DND-41 (cell line): ENCODE data around the gene FREM1.

ENCODE experiments used
- CTCF ChIP-seq: IDR thresholded peaks from 2 replicates; pipeline ENCODE4 v1.5.1; 2012; ENCODE audit warnings: borderline replicate concordance, low read length, moderate library complexity, mild to moderate bottlenecking; ENCODE audit not compliant: poor library complexity, severe bottlenecking; ENCODE audit errors: extremely low read depth
- EZH2 ChIP-seq: IDR thresholded peaks from 3 replicates; pipeline ENCODE4 v1.6.1; 2012; ENCODE audit warnings: borderline replicate concordance, low read depth, mild to moderate bottlenecking, moderate library complexity, low read length, inconsistent platforms; ENCODE audit not compliant: severe bottlenecking

GRCh38 chr9:14863402-14863801 lies 46.8 kb downstream of the FREM1 start:
- TF ChIP-seq CTCF, result no peak
- TF ChIP-seq EZH2, result no peak
